OCI-LY7 (cell line): ENCODE measurements around the gene RAF1. TPM values are rescaled to one million over a fixed set of nuclear protein-coding genes. Genes with fewer than 3 reads are reported as not detected.

Source experiments
- BruUV-seq: library from RNA; stranded (reverse); fragments of 400-500 nt; replicated peaks from 2 replicates; lab custom pipeline; 2021; lab: Mats Ljungman, UMichigan
- CTCF ChIA-PET: fragments of 300-600 bp; sonication (Branson Sonifier 250); formaldehyde crosslinking; loops from one replicate; lab custom pipeline; 2022; ENCODE audit warnings: antibody characterized with exemption; ENCODE audit not compliant: unreplicated experiment; lab: Charles Lee
- POLR2A ChIA-PET: fragments of 300-600 bp; sonication (Branson Sonifier 250); formaldehyde crosslinking; loops from one replicate; lab custom pipeline; 2022; ENCODE audit warnings: antibody characterized with exemption; lab: Charles Lee
- DNase-seq: peaks from one replicate; pipeline ENCODE4 v3.0.0-alpha.2; 2015; ENCODE audit warnings: low spot score
- H2AFZ ChIP-seq: fragments of 200-600 bp; sonication (generic), shearing (Covaris generic); 2 replicates; pipeline ENCODE4 v1.6.1; 2014; ENCODE audit warnings: mild to moderate bottlenecking, antibody characterized with exemption, low read length, moderate library complexity
- H3K27ac ChIP-seq: fragments of 200-600 bp; sonication (generic); 2 replicates; pipeline ENCODE4 v1.5.1; 2014; ENCODE audit warnings: mixed run types, low read depth, mild to moderate bottlenecking, moderate library complexity, low read length, inconsistent platforms; ENCODE audit not compliant: poor library complexity, severe bottlenecking
- H3K36me3 ChIP-seq: fragments of 200-600 bp; sonication (generic); 2 replicates; pipeline ENCODE4 v1.6.1; 2014; ENCODE audit warnings: mild to moderate bottlenecking, antibody characterized with exemption, low read length, moderate library complexity, mixed read lengths; ENCODE audit not compliant: insufficient read depth
- H3K4me1 ChIP-seq: fragments of 200-600 bp; sonication (generic); 2 replicates; pipeline ENCODE4 v1.5.1; 2014; ENCODE audit warnings: mild to moderate bottlenecking, low read length; ENCODE audit not compliant: insufficient read depth, poor library complexity, severe bottlenecking
- H3K4me2 ChIP-seq: fragments of 200-600 bp; sonication (generic); 2 replicates; pipeline ENCODE4 v1.6.1; 2014; ENCODE audit warnings: mild to moderate bottlenecking, low read length
- H3K4me3 ChIP-seq: fragments of 200-600 bp; sonication (generic); 2 replicates; pipeline ENCODE4 v1.5.1; 2014; ENCODE audit warnings: mild to moderate bottlenecking, low read depth, low read length; ENCODE audit not compliant: poor library complexity, severe bottlenecking
- H3K79me2 ChIP-seq: fragments of 200-600 bp; sonication (generic); 2 replicates; pipeline ENCODE4 v1.6.1; 2016; ENCODE audit warnings: low read depth, mild to moderate bottlenecking, low read length, moderate library complexity, mixed read lengths; ENCODE audit not compliant: insufficient read depth
- H3K9me2 ChIP-seq: fragments of 200-600 bp; sonication (generic); 2 replicates; pipeline ENCODE4 v1.6.1; 2016; ENCODE audit warnings: mild to moderate bottlenecking, low read length, mixed read lengths; ENCODE audit not compliant: insufficient read depth
- H3K9me3 ChIP-seq: fragments of 200-600 bp; sonication (generic); 2 replicates; pipeline ENCODE4 v1.6.1; 2014; ENCODE audit warnings: mild to moderate bottlenecking, mixed run types, low read length, mixed read lengths
- H4K20me1 ChIP-seq: fragments of 200-600 bp; sonication (generic); 2 replicates; pipeline ENCODE4 v1.6.1; 2014; ENCODE audit warnings: mild to moderate bottlenecking, antibody characterized with exemption, low read length, moderate library complexity, mixed read lengths; ENCODE audit not compliant: insufficient read depth
- EZH2phosphoT487 ChIP-seq: fragments of 200-600 bp; sonication (generic); IDR thresholded peaks from 2 replicates; pipeline ENCODE4 v1.6.1; 2018; ENCODE audit warnings: low read depth, borderline replicate concordance, mild to moderate bottlenecking, mixed run types, antibody characterized with exemption, low read length, moderate library complexity, mixed read lengths
- intact Hi-C: fragments of 100-400 bp; cut with micrococcal nuclease; formaldehyde crosslinking; loops from one replicate; pipeline ENCODE4 v1.10.0; 2022; ENCODE audit not compliant: unreplicated experiment
- total RNA-seq, 2 experiments: library from RNA; depleted of rRNA in 1 of 2; stranded (reverse); fragments of >200 nt in 1 of 2; shearing (Covaris generic) in 1 of 2; gene quantifications; 2 replicates each; pipeline ENCODE4 v1.2.3, GENCODE V29; 2014 to 2022
- TF ChIP-seq, protein P1 (sequence below): fragments of 200-600 bp; sonication (generic); conservative IDR thresholded peaks from 2 replicates; pipeline ENCODE4 v1.5.1; 2014; ENCODE audit warnings: mild to moderate bottlenecking, antibody characterized with exemption, low read length, moderate library complexity, mixed read lengths

RAF1 gene
- total RNA-seq, 2 experiments from 2014 or later, result 88.0 to 90.8 TPM

DNA sequence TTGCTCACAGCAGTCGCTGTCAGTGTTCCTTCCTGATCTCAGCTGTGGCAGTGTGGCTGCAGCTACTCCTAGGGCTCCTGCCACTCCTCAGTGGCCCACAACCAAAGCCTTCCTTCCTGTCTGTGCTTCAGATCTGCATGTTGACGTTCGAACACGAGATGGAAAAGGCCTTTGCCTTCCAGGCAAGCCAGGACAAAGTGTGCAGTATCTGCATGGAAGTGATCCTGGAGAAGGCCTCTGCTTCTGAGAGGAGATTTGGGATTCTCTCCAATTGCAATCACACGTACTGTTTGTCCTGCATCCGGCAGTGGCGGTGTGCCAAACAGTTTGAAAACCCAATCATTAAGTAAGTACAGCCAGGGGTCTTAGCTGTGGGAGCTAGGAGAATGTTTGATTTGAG lies 89.3 kb downstream of the RAF1 start:
- peaks cover 94% of the 10 kb centered on the region for H3K36me3 ChIP-seq
- H3K4me1 ChIP-seq, result no peaks in the 10 kb centered on the region
- no peaks in the 10 kb centered on the region for H3K79me2 ChIP-seq
- H3K27ac ChIP-seq, result no peak overlapping the region
- BruUV-seq, result no TSS peak
- no peak overlapping the region for H2AFZ ChIP-seq
- no peak for DNase-seq
- ChIA-PET CTCF (no interaction called here), POLR2A (no interaction called here)
- no peak overlapping the region for H3K4me2 ChIP-seq
- intact Hi-C loops, result no loop called here
- H3K9me3 ChIP-seq, result no peaks in the 10 kb centered on the region
- TF ChIP-seq, protein P1, sequence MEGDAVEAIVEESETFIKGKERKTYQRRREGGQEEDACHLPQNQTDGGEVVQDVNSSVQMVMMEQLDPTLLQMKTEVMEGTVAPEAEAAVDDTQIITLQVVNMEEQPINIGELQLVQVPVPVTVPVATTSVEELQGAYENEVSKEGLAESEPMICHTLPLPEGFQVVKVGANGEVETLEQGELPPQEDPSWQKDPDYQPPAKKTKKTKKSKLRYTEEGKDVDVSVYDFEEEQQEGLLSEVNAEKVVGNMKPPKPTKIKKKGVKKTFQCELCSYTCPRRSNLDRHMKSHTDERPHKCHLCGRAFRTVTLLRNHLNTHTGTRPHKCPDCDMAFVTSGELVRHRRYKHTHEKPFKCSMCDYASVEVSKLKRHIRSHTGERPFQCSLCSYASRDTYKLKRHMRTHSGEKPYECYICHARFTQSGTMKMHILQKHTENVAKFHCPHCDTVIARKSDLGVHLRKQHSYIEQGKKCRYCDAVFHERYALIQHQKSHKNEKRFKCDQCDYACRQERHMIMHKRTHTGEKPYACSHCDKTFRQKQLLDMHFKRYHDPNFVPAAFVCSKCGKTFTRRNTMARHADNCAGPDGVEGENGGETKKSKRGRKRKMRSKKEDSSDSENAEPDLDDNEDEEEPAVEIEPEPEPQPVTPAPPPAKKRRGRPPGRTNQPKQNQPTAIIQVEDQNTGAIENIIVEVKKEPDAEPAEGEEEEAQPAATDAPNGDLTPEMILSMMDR, result no peak
- no peak for TF ChIP-seq EZH2phosphoT487
- H3K9me2 ChIP-seq, result no peaks in the 10 kb centered on the region
- no peak overlapping the region for H3K4me3 ChIP-seq
- H4K20me1 ChIP-seq, result no peaks in the 10 kb centered on the region

DNA sequence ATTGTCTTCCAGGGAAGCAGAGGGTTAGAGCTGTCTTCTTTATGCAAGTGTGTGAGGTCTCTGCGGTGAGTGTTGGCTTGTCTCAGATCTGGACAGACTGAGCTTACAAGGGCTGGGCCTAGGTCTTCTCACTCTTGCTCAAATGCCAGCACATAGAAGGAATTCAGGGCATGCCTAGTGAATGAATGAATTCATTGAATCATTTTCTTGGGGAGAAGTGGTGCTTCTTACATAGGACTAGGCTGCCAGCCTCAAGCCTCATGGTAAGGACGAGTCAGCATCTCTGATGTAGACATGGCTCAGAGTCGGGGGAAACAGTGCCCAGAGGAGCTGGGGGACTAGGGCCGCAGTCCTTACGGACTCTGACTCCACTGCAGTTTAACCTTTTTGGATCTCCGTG lies 89.8 kb downstream of the RAF1 start:
- no TSS peak for BruUV-seq
- Histone ChIP-seq H3K4me2 (no peak overlapping the region), H3K9me3 (no peaks in the 10 kb centered on the region), H2AFZ (no peak overlapping the region), H4K20me1 (no peaks in the 10 kb centered on the region), H3K27ac (no peak overlapping the region), H3K79me2 (no peaks in the 10 kb centered on the region), H3K9me2 (no peaks in the 10 kb centered on the region), H3K4me1 (no peaks in the 10 kb centered on the region), H3K36me3 (peaks cover 93% of the 10 kb centered on the region), H3K4me3 (no peak overlapping the region)
- CTCF ChIA-PET, result no interaction called here
- no peak for DNase-seq
- intact Hi-C loops, result no loop called here
- POLR2A ChIA-PET, result no interaction called here
- TF ChIP-seq EZH2phosphoT487, result no peak
- TF ChIP-seq, protein P1, result no peak

DNA sequence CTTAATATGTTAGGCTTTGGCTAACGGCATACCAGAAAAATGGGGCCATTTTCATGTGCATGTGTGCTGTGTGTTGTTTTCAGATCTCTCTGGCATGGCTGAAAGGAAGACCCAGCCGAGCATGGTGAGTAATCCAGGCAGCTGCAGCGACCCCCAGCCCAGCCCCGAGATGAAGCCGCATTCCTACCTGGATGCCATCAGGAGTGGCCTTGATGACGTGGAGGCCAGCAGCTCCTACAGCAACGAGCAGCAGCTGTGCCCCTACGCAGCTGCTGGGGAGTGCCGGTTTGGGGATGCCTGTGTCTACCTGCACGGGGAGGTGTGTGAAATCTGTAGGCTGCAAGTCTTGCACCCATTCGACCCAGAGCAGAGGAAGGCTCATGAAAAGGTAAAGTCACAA lies 91.9 kb downstream of the RAF1 start:
- H3K36me3 ChIP-seq, result peaks cover 85% of the 10 kb centered on the region
- intact Hi-C loops, result no loop called here
- no peak overlapping the region for H3K4me3 ChIP-seq
- no peaks in the 10 kb centered on the region for H3K9me2 ChIP-seq
- ChIA-PET POLR2A (no interaction called here), CTCF (no interaction called here)
- no peak overlapping the region for H3K4me2 ChIP-seq
- peaks cover 14% of the 10 kb centered on the region for H3K79me2 ChIP-seq
- BruUV-seq, result no TSS peak
- peaks cover 6% of the 10 kb centered on the region for H3K4me1 ChIP-seq
- TF ChIP-seq EZH2phosphoT487, result no peak
- TF ChIP-seq, protein P1, result no peak
- H2AFZ ChIP-seq, result no peak overlapping the region
- 0 out of 2 replicates have a peak, but pooled peaks cover 4% of the 10 kb centered on the region for H3K9me3 ChIP-seq
- H3K27ac ChIP-seq, result no peak overlapping the region
- no peaks in the 10 kb centered on the region for H4K20me1 ChIP-seq
- no peak for DNase-seq
